GM12892 (cell line): ENCODE results near the gene SETD3.

ENCODE experiments used
- POLR2A ChIP-seq: IDR thresholded peaks from 2 replicates; pipeline ENCODE4 v1.6.1; 2011; ENCODE audit warnings: low read depth, low read length, control low read depth
- POLR2AphosphoS5 ChIP-seq: IDR thresholded peaks from 2 replicates; pipeline ENCODE4 v1.6.1; 2011; ENCODE audit warnings: low read depth, low read length, control low read depth
- TAF1 ChIP-seq: IDR thresholded peaks from 2 replicates; pipeline ENCODE4 v1.6.1; 2011; ENCODE audit warnings: low read depth, mild to moderate bottlenecking, control low read depth, low read length, borderline replicate concordance

DNA sequence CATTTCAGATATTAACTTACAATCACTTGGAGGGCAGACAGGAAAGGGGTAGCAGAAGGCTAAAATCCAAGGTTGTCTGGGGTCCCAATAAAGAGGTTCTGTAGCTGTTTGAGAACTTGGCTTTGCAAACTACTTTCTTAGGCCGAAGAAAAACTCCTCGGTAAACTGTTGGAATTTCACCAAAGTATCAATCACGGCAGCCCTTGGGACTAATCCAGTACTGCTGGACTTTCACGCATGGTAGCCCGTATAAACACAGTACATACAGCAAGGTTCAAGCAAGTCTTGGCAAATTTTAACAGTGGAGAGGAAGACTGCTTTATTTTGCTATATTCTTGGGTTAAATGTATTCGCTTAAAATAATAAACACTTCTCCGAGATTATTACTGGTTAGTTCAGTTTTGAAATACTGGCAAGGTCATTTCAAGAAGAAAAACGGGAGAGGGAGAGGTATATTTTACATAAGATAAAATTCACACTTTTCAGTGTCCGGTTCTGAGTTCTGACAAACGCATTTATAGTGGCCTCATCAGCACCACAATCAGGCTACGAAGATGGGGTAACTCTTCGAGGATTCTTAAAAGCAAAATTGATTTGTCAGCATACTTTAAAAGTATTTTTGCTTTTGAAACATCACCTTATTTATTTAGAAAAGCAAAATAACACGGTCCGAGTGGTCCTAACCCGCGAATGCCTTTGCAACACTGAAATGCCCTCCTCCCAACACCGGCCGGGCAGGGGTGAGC lies 1.3 kb downstream of the SETD3 start:
- TF ChIP-seq POLR2A = no peak
- TF ChIP-seq TAF1 = no peak
- no peak for TF ChIP-seq POLR2AphosphoS5
